ENCODE data around the gene CRELD1. TPM values are rescaled to one million over a fixed set of nuclear protein-coding genes. Genes with fewer than 3 reads are reported as not detected.

CRELD1 gene
- total and polyA plus RNA-seq, 4 donors = 28.0 to 60.1 (median 41.7) TPM

- Histone ChIP-seq H3K27ac (ENCODE audit: low read depth in 1 of 2, low read length in 1 of 2) (no peak overlapping the region), H3K4me1 (ENCODE audit: control insufficient read depth in 5 of 5, insufficient read depth in 5 of 5, low read length in 5 of 5) (peaks cover 0 to 14% (median 3%) of the 10 kb centered on the region in 5 donors), H3K27me3 (ENCODE audit: control insufficient read depth in 3 of 3, insufficient read depth in 3 of 3, low read length in 2 of 3) (no peaks in the 10 kb centered on the region), H3K4me3 (no peak overlapping the region), H3K9me3 (ENCODE audit: control insufficient read depth in 4 of 4, insufficient read depth in 3 of 4, low read length in 3 of 4) (no peaks in the 10 kb centered on the region), H3K36me3 (ENCODE audit: control insufficient read depth in 4 of 4, insufficient read depth in 4 of 4, low read length in 4 of 4) (peaks cover 0 to 4% (median 0%) of the 10 kb centered on the region in 4 donors), H3K9ac (ENCODE audit: insufficient read depth in 1 of 2, low read length in 2 of 2) (no peak overlapping the region)
- DNase-seq = no peak
- TF ChIP-seq CTCF (IDR thresholded peaks at IDR 0.05; ENCODE audit: control extremely low read depth, extremely low read depth) = no peak
- no peak for ATAC-seq (ENCODE audit: insufficient read depth, low FRiP score)
- 83 to 86% methylated on average over 5 of the region's 5 CpGs for WGBS, 2 donors
Measured at GRCh38 chr3:9955611-9956352, 22.1 kb downstream of the CRELD1 start.

- H3K36me3 ChIP-seq (ENCODE audit: control insufficient read depth in 4 of 4, insufficient read depth in 4 of 4, low read length in 4 of 4) = peaks cover 0 to 6% (median 2%) of the 10 kb centered on the region in 4 donors
- DNase-seq = no peak
- no peaks in the 10 kb centered on the region for H3K9me3 ChIP-seq (ENCODE audit: control insufficient read depth in 4 of 4, insufficient read depth in 3 of 4, low read length in 3 of 4)
- no peak overlapping the region for H3K9ac ChIP-seq (ENCODE audit: insufficient read depth in 1 of 2, low read length in 2 of 2)
- H3K27ac ChIP-seq (ENCODE audit: low read depth in 1 of 2, low read length in 1 of 2) = no peak overlapping the region
- H3K4me1 ChIP-seq (ENCODE audit: control insufficient read depth in 5 of 5, insufficient read depth in 5 of 5, low read length in 5 of 5) = peaks cover 0 to 7% (median 0%) of the 10 kb centered on the region in 5 donors
- no peak for TF ChIP-seq CTCF (IDR thresholded peaks at IDR 0.05; ENCODE audit: control extremely low read depth, extremely low read depth)
- WGBS, 2 donors = 46 to 55% methylated on average over 5 of the region's 5 CpGs
- no peak for ATAC-seq (ENCODE audit: insufficient read depth, low FRiP score)
- no peaks in the 10 kb centered on the region for H3K27me3 ChIP-seq (ENCODE audit: control insufficient read depth in 3 of 3, insufficient read depth in 3 of 3, low read length in 2 of 3)
- no peak overlapping the region for H3K4me3 ChIP-seq
Measured at GRCh38 chr3:9957214-9957613, 23.6 kb downstream of the CRELD1 start.

GRCh38 chr3:9965200-9965875 lies 31.7 kb downstream of the CRELD1 start:
- TF ChIP-seq CTCF (IDR thresholded peaks at IDR 0.05; ENCODE audit: control extremely low read depth, extremely low read depth) = no peak
- H3K9me3 ChIP-seq (ENCODE audit: control insufficient read depth in 4 of 4, insufficient read depth in 3 of 4, low read length in 3 of 4) = no peaks in the 10 kb centered on the region
- H3K9ac ChIP-seq (ENCODE audit: insufficient read depth in 1 of 2, low read length in 2 of 2) = no peak overlapping the region
- H3K27ac ChIP-seq (ENCODE audit: low read depth in 1 of 2, low read length in 1 of 2) = no peak overlapping the region
- H3K4me3 ChIP-seq = no peak overlapping the region
- DNase-seq (no peak), ATAC-seq (ENCODE audit: insufficient read depth, low FRiP score) (no peak)
- peaks cover 19 to 38% (median 27%) of the 10 kb centered on the region in 4 donors for H3K36me3 ChIP-seq (ENCODE audit: control insufficient read depth in 4 of 4, insufficient read depth in 4 of 4, low read length in 4 of 4)
- no peaks in the 10 kb centered on the region for H3K27me3 ChIP-seq (ENCODE audit: control insufficient read depth in 3 of 3, insufficient read depth in 3 of 3, low read length in 2 of 3)
- 90 to 97% methylated on average over 6 of the region's 6 CpGs for WGBS, 2 donors
- H3K4me1 ChIP-seq (ENCODE audit: control insufficient read depth in 5 of 5, insufficient read depth in 5 of 5, low read length in 5 of 5) = no peaks in the 10 kb centered on the region

All from lung (tissue), 12 donors.